Mucosa of stomach (tissue), 1 donor: ENCODE data around the gene PRG3.
"Not testable (repeated sequence)": the region's sequence is repeated elsewhere in the genome, so short reads cannot be mapped to it uniquely, and the experiment has no call there.

Source experiments
- H3K27me3 ChIP-seq: one replicate; pipeline ENCODE4 v1.7.0; 2013; ENCODE audit warnings: mild to moderate bottlenecking, low read length; ENCODE audit not compliant: control insufficient read depth, insufficient read depth
- H3K36me3 ChIP-seq: one replicate; pipeline ENCODE4 v1.7.0; 2013; ENCODE audit warnings: low read length; ENCODE audit not compliant: control insufficient read depth, insufficient read depth
- H3K4me1 ChIP-seq: one replicate; pipeline ENCODE4 v1.7.0; 2013; ENCODE audit warnings: mild to moderate bottlenecking, low read length; ENCODE audit not compliant: control insufficient read depth, insufficient read depth
- H3K4me3 ChIP-seq: one replicate; pipeline ENCODE4 v1.7.0; 2013; ENCODE audit warnings: low read length
- H3K9ac ChIP-seq: one replicate; pipeline ENCODE4 v1.7.0; 2013; ENCODE audit warnings: mild to moderate bottlenecking, low read length, moderate library complexity
- H3K9me3 ChIP-seq: one replicate; pipeline ENCODE4 v1.7.0; 2013; ENCODE audit warnings: mild to moderate bottlenecking, low read length, moderate library complexity; ENCODE audit not compliant: control insufficient read depth
- donor health status: Pancreatic carcinoma.

The PRG3 gene

DNA sequence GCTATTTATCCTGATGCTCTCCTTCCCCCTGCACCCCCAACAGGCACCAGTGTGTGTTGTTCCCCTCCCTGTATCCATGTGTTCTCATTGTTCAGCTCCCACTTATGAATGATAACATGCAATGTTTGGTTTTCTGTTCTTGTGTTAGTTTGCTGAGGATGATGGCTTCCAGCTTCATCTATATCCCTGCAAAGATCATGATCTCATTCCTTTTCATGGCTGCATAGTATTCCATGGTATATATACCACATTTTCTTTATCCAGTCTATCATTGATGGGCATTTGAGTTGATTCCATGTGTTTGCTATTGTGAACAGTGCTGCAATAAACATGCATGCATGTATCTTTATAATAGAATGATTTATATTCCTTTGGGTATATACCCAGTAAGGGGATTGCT is 19.5 kb downstream of the PRG3 start:
- H3K4me1 ChIP-seq, H3K4me3 ChIP-seq, H3K9ac ChIP-seq, H3K36me3 ChIP-seq, H3K9me3 ChIP-seq, H3K27me3 ChIP-seq: not testable (repeated sequence)

DNA sequence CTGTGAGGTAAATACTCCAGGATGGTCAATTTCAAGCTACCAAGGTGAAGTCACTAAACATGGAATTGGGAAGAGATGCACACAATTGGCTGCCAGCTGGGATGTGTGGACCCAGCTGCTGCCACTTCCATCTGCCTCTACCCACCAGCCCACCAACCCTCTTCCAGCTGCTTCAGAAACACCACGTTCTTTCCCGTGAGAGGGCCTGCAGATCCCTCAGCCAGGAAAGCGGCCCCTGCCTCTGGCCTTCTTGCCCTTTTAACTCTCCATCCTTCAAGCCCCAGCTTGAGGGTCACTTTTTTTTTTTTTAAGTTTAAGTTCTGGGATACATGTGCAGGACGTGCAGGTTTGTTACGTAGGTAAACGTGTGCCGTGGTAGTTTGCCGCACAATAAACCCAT is 20.0 kb downstream of the PRG3 start:
- H3K9me3 ChIP-seq, result no peaks in the 10 kb centered on the region
- H3K36me3 ChIP-seq, result no peaks in the 10 kb centered on the region
- H3K4me1 ChIP-seq, result no peaks in the 10 kb centered on the region
- no peak overlapping the region for H3K4me3 ChIP-seq
- no peak overlapping the region for H3K9ac ChIP-seq
- H3K27me3 ChIP-seq, result peaks cover 6% of the 10 kb centered on the region

DNA sequence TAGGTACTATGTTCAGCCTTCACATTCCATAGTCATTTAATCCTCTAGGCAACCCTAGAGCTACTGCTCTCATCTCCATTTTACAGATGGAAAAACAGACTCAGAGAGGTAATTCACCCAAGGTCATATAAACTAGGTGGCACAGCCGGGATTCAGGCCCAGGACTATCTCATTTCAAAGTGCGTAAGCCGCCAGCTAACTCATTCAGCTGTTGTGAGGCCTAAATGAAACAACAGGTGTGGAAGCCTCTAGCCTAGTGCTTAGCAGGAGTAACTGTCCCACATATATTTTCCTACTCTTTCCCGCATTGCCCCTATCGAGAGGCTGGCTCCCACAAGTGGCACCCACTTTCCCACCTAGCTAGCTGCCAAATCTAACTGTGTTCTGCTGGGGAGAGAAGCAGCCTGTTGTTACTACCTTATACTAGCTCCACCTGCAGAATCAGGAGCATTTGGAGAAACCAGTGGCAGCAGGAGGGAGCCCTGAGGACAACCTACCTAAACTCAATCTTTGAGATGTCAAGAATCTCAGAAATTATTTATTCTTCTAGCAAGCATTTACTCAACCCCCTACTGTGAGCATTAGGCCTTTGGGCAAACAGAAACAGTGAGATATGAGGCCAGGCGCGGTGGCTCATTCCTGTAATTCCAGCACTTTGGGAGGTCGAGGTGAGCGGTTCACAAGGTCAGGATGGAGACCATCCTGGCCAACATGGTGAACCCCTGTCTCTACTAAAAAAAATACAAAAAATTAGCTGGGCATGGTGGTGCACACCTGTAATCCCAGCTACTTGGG is 20.9 kb downstream of the PRG3 start:
- Histone ChIP-seq H3K36me3 (no peaks in the 10 kb centered on the region), H3K9ac (no peak overlapping the region), H3K27me3 (peaks cover 6% of the 10 kb centered on the region), H3K4me1 (no peaks in the 10 kb centered on the region), H3K4me3 (no peak overlapping the region), H3K9me3 (no peaks in the 10 kb centered on the region)

DNA sequence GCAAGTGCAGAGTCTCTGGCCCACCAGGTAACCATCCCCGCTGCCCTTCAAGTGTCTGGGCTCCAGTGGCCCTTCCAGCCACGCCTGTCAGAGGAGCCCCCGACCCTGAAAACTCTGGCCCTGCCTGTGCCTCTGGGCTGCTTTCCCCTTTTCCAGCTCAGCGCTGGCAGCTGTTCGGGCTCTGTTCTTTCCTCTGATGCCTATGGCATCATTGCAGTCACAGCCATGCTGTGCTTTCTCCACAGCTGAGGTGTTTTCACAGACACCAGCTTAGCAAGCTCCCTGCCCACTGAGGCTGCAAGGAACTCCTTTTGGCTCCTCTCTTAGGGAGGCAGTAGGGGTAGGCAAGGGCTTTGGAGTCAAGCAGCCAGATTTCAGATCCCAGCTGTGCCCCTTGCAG is 21.6 kb downstream of the PRG3 start:
- Histone ChIP-seq H3K9ac (no peak overlapping the region), H3K4me1 (no peaks in the 10 kb centered on the region), H3K36me3 (no peaks in the 10 kb centered on the region), H3K27me3 (peaks cover 6% of the 10 kb centered on the region), H3K9me3 (no peaks in the 10 kb centered on the region), H3K4me3 (no peak overlapping the region)

DNA sequence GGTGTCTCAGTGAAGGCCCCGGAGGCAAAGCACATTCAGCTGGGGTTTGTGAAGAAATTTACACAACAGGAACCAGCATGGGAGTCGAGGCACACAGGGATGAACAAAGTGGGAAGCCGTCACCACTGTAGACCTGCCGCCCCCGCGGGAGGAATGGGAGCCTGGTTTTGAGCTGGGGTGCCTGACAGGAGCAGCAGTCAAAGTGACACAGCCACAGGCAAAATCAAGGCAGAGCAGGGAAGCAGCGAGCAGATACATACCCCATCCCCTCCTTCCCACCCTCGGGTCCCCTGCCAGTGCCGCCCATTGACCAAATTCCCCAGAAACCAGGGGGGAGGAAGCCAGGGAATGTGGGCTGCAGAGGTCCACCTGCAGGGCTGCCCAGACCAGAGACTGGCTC is 22.0 kb downstream of the PRG3 start:
- H3K4me1 ChIP-seq, result no peaks in the 10 kb centered on the region
- H3K36me3 ChIP-seq, result no peaks in the 10 kb centered on the region
- no peak overlapping the region for H3K4me3 ChIP-seq
- peaks cover 5% of the 10 kb centered on the region for H3K27me3 ChIP-seq
- H3K9me3 ChIP-seq, result no peaks in the 10 kb centered on the region
- no peak overlapping the region for H3K9ac ChIP-seq

DNA sequence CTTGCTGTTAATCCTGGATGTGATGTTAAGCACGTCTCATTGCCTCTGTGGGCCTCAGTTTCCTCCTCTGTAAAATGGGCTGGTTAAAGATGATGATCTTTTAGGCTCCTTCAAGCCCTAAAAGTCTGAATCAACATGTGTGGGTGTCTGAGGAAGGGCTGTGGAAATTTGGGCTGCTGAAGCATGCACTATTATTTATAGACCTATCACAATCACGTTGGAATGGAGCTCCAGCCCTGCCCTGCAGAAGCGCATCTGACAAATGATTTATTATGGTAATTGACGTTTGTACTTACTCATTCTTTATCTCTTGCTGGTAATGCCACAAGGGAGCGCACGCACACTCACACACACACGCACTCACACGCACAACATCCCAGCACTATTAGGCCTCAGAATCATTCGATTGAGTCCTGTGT is 22.4 kb downstream of the PRG3 start:
- Histone ChIP-seq H3K9ac (no peak overlapping the region), H3K36me3 (no peaks in the 10 kb centered on the region), H3K4me1 (no peaks in the 10 kb centered on the region), H3K4me3 (no peak overlapping the region), H3K27me3 (peaks cover under 1% of the 10 kb centered on the region), H3K9me3 (no peaks in the 10 kb centered on the region)

DNA sequence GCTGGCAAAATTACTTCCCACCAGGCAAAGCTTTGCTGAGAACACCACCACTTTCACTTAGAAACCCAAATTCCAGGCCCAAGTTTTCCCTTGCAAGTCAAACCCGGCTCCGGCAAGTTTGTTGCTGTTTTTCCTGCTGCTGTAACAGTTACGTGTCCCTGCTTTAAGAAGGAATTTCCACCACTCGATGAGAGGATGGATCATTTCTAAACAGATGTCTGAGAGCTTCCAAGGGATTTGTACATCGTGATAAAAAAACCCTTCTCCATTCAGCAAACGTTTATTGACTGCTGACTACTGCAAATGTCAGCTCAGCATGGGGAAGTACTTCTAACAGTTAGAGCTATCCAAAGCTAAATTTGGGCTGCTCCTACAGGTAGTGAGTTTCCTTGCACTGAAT is 23.1 kb downstream of the PRG3 start:
- H3K9ac ChIP-seq, result no peak overlapping the region
- H3K36me3 ChIP-seq, result no peaks in the 10 kb centered on the region
- no peaks in the 10 kb centered on the region for H3K9me3 ChIP-seq
- no peak overlapping the region for H3K4me3 ChIP-seq
- H3K4me1 ChIP-seq, result no peaks in the 10 kb centered on the region
- no peaks in the 10 kb centered on the region for H3K27me3 ChIP-seq

DNA sequence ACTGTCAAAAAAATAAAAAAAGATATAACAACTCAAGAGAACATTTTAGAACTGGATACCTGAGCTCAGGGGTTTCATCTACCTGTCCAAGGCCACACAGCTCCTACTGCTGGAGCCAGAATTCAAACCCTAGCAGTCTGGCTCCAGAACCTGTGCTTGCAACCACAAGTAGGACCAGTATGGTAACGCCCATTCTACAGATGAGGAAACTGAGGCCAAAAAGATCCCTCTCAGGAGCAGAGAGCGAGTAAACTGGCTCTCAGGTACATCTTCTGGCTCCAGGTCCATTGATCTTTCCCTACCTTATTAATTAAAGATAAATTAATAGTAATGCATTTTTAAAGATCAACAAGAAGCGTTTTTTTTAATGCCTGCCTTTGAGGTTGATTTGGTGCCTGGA is 23.6 kb downstream of the PRG3 start:
- no peak overlapping the region for H3K4me3 ChIP-seq
- no peaks in the 10 kb centered on the region for H3K36me3 ChIP-seq
- H3K4me1 ChIP-seq, result no peaks in the 10 kb centered on the region
- no peak overlapping the region for H3K9ac ChIP-seq
- no peaks in the 10 kb centered on the region for H3K27me3 ChIP-seq
- H3K9me3 ChIP-seq, result no peaks in the 10 kb centered on the region

DNA sequence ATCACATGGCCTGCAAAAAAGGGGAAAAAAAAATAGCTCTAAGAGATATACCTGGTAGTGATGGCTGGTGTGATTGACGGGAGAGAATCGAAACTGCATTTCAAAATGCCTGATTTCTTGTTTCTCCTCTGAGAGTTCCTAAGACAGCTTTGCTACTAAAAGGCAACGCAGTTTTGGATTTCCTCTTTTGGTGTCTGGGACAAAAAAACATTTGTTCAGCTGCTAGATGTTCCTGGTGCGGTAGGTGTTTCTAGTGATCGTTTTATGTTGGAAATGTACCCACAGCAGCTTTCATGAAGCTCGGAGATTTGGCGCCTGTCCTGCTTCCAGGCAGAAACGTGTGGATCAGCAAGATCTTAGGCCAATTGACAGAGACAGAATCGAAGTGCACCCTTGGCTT is 24.7 kb downstream of the PRG3 start:
- Histone ChIP-seq H3K27me3 (no peaks in the 10 kb centered on the region), H3K9ac (no peak overlapping the region), H3K36me3 (no peaks in the 10 kb centered on the region), H3K9me3 (no peaks in the 10 kb centered on the region), H3K4me1 (no peaks in the 10 kb centered on the region), H3K4me3 (no peak overlapping the region)

DNA sequence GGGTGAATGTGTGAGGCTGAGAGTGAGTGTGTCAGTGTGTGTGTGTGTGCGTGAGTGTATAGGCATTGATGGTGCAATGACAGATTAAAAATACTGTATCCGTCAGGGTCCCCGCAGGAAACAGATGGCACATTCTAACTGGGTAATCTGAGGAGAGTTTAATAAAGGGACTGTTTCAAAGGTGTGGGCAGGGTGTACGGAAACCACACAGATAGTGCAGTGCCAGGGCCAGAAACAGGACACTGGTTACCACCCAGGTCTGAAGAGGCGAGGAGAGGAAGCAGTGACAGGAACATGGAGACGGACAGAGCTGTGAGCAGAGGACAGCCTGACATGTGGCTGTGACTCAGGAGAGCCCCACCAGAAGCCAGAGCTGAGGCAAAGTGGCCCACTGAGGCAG is 26.3 kb downstream of the PRG3 start:
- Histone ChIP-seq H3K4me1 (no peaks in the 10 kb centered on the region), H3K4me3 (no peak overlapping the region), H3K9ac (no peak overlapping the region), H3K36me3 (no peaks in the 10 kb centered on the region), H3K27me3 (no peaks in the 10 kb centered on the region), H3K9me3 (no peaks in the 10 kb centered on the region)

DNA sequence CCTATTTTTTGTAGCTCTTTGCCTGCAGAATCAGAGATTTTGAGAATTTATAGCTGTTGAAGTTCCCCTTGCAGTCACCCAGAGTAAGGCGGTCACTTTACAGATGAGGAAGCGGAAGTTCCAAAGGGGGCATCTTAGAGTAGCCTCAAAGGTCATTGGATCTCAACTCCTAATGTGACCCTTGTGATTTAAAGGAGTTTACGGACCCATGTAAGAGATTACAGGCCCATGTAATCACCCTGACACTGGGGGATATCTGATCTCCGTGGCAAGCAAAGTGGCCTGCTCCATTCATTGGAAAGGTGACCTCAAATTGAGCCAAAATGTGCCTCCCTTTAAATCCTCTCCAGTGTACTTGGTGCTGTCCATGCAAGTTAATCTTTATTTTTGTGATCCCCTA is 27.1 kb downstream of the PRG3 start:
- Histone ChIP-seq H3K9me3 (no peaks in the 10 kb centered on the region), H3K4me3 (no peak overlapping the region), H3K27me3 (no peaks in the 10 kb centered on the region), H3K4me1 (no peaks in the 10 kb centered on the region), H3K9ac (no peak overlapping the region), H3K36me3 (no peaks in the 10 kb centered on the region)

DNA sequence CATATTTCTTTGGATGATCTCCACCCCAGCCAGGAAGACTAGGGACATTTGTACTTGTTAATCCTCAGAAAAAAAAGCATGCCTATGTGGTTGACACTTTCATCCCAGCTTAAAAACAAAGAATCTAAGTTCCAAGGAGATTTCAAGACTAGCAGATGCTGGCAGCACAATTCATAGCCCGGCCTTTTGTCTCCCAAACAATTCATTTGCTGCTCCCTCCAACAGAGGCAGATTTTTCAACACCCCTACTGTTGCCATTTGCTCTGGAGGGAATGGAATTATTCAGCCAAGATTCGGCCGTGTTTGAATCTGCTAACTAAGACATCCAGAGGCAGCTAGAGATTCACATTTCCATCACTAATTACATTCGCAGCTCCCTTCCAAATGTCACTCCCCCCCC is 27.5 kb downstream of the PRG3 start:
- Histone ChIP-seq H3K9ac (no peak overlapping the region), H3K4me1 (no peaks in the 10 kb centered on the region), H3K27me3 (no peaks in the 10 kb centered on the region)

DNA sequence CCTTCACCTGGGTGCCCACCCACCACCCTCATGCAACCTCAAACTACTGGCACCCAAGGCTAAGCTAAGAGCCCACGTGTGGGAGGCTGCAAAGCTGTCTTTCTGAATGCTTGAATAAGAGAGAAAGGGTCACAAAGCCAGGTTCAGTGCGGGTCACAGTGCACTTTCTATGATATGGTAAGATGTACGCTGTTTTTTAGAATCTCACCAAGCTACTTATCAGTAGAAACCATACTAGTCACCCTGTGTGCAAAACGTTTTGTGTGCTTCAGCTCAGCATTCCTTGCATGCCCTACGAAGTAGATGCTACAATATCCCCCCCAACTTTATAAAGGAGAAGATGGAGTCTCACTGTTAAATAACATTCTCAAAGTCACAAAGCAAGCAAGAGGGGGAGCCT is 27.9 kb downstream of the PRG3 start:
- H3K4me3 ChIP-seq, result no peak overlapping the region
- H3K9ac ChIP-seq, result no peak overlapping the region
- no peaks in the 10 kb centered on the region for H3K27me3 ChIP-seq
- no peaks in the 10 kb centered on the region for H3K4me1 ChIP-seq
- H3K9me3 ChIP-seq, result no peaks in the 10 kb centered on the region
- no peaks in the 10 kb centered on the region for H3K36me3 ChIP-seq

More for the DNA sequence above, 27.5 kb downstream of the PRG3 start:
- Histone ChIP-seq H3K36me3 (no peaks in the 10 kb centered on the region), H3K9me3 (no peaks in the 10 kb centered on the region), H3K4me3 (no peak overlapping the region)
